ENCODE results near the gene CBLN2. TPM values are rescaled to one million over a fixed set of nuclear protein-coding genes. Genes with fewer than 3 reads are reported as not detected.

Gene CBLN2
- total RNA-seq, 1 experiment from 2014 or later, result not detected

DNA sequence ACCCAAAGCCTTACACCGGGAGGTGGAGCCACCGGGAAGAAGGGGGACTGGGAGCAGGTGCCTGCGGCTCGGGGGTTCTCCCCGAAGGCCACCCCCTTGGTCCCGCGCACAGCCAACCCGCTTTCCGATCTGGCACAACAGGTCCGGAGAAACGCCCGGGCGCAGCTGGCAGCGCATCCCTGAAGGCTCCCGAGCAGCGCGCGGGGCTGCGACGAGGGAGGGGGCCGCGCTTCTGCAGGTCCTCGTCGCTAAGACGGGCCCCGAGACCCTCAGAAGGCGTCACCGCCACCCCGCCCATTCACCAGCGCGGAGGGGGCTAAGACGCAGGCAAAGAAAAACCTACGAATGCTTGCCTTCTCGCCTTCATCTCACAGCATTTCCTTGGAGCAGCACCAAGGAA is 1.8 kb downstream of the CBLN2 start (continued):
- no peak for TF ChIP-seq CBX3 (IDR thresholded peaks at IDR 0.05; ENCODE audit: low read depth)
- TF ChIP-seq SP1 (IDR thresholded peaks at IDR 0.05; ENCODE audit: low read depth), result no peak
- no peak for TF ChIP-seq POLR2AphosphoS5 (IDR thresholded peaks at IDR 0.05; ENCODE audit: low read depth, low read length)

GRCh38 chr18:72541871-72542332 is 2.2 kb downstream of the CBLN2 start:
- Histone ChIP-seq H3K4me1 (ENCODE audit: control insufficient read depth in 1 of 2, insufficient read depth in 2 of 2, low read length in 2 of 2) (no peaks in the 10 kb centered on the region), H4K20me1 (ENCODE audit: insufficient read depth) (no peaks in the 10 kb centered on the region), H3K4me2 (ENCODE audit: low read length) (no peak overlapping the region), H3K9ac (ENCODE audit: low read length) (no peak overlapping the region), H3K27me3 (ENCODE audit: insufficient read depth, low read length) (no peaks in the 10 kb centered on the region), H3K9me3 (ENCODE audit: control insufficient read depth in 1 of 2, insufficient read depth in 1 of 2, low read depth in 1 of 2, low read length in 2 of 2) (peaks cover 3 to 18% of the 10 kb centered on the region in 2 experiments; a peak in 2 of 4 replicates), H3K36me3 (ENCODE audit: control insufficient read depth in 1 of 2, insufficient read depth in 2 of 2, low read length in 2 of 2) (no peaks in the 10 kb centered on the region), H3K4me3 (replicated peaks in 1 of 2; ENCODE audit: low read depth in 1 of 2, low read length in 2 of 2) (no peak overlapping the region), H3K9me2 (ENCODE audit: insufficient read depth) (no peaks in the 10 kb centered on the region), H2AFZ (ENCODE audit: low read depth, low read length, poor library complexity, severe bottlenecking) (no peak overlapping the region), H3K27ac (ENCODE audit: low read depth, low read length) (no peak overlapping the region), H3K79me2 (ENCODE audit: insufficient read depth, low read length) (no peaks in the 10 kb centered on the region)
- POLR2A ChIA-PET, result no interaction called here
- BruUV-seq (replicated peaks), result no TSS peak
- CTCF ChIA-PET, result no interaction called here
- intact Hi-C loops (cut with micrococcal nuclease), result no loop called here
- TF ChIP-seq, protein P1, sequence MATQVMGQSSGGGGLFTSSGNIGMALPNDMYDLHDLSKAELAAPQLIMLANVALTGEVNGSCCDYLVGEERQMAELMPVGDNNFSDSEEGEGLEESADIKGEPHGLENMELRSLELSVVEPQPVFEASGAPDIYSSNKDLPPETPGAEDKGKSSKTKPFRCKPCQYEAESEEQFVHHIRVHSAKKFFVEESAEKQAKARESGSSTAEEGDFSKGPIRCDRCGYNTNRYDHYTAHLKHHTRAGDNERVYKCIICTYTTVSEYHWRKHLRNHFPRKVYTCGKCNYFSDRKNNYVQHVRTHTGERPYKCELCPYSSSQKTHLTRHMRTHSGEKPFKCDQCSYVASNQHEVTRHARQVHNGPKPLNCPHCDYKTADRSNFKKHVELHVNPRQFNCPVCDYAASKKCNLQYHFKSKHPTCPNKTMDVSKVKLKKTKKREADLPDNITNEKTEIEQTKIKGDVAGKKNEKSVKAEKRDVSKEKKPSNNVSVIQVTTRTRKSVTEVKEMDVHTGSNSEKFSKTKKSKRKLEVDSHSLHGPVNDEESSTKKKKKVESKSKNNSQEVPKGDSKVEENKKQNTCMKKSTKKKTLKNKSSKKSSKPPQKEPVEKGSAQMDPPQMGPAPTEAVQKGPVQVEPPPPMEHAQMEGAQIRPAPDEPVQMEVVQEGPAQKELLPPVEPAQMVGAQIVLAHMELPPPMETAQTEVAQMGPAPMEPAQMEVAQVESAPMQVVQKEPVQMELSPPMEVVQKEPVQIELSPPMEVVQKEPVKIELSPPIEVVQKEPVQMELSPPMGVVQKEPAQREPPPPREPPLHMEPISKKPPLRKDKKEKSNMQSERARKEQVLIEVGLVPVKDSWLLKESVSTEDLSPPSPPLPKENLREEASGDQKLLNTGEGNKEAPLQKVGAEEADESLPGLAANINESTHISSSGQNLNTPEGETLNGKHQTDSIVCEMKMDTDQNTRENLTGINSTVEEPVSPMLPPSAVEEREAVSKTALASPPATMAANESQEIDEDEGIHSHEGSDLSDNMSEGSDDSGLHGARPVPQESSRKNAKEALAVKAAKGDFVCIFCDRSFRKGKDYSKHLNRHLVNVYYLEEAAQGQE (IDR thresholded peaks at IDR 0.05; ENCODE audit: low read depth), result no peak
- TF ChIP-seq EZH2phosphoT487 (IDR thresholded peaks at IDR 0.05; ENCODE audit: borderline replicate concordance), result no peak
- no peak for TF ChIP-seq FOSL1 (IDR thresholded peaks at IDR 0.05; ENCODE audit: low read depth)
- TF ChIP-seq EZH2 (IDR thresholded peaks at IDR 0.05), result no peak
- DNase-seq (ENCODE audit: low read depth, low spot score), result no peak
- RAD21 ChIA-PET (ENCODE audit: low non-redundant PET in 1 of 2, low total read pairs in 2 of 2, uncharacterized antibody in 2 of 2, unreplicated experiment in 2 of 2), result no interaction called here
- no peak for ATAC-seq
